DND-41 (cell line): ENCODE results near the gene TBX4.

Source experiments
- ATAC-seq: fragments of 200-7000 bp; cut with Tn5 transposase; 3 replicates; pipeline ENCODE4 v1.9.1; 2021; ENCODE audit warnings: low read depth; ENCODE audit not compliant: insufficient read depth
- DNase-seq: peaks from one replicate; pipeline ENCODE4 v3.0.0-alpha.2; 2020
- H2AFZ ChIP-seq: 2 replicates; pipeline ENCODE4 v1.6.0; 2012; ENCODE audit warnings: low read depth, low read length
- H3K27ac ChIP-seq: 2 replicates; pipeline ENCODE4 v1.5.1; 2012; ENCODE audit warnings: low read length, inconsistent platforms
- H3K27me3 ChIP-seq: fragments of 200-600 bp; sonication (generic); 2 replicates; pipeline ENCODE4 v1.6.0; 2012; ENCODE audit warnings: low read length, mild to moderate bottlenecking, inconsistent platforms; ENCODE audit not compliant: insufficient read depth, poor library complexity
- H3K36me3 ChIP-seq: 2 replicates; pipeline ENCODE4 v1.5.1; 2012; ENCODE audit warnings: low read length, inconsistent platforms; ENCODE audit not compliant: insufficient read depth
- H3K4me1 ChIP-seq: 2 replicates; pipeline ENCODE4 v1.5.1; 2012; ENCODE audit warnings: mild to moderate bottlenecking, low read length; ENCODE audit not compliant: insufficient read depth
- H3K4me2 ChIP-seq: 2 replicates; pipeline ENCODE4 v1.6.0; 2012; ENCODE audit warnings: mild to moderate bottlenecking, moderate library complexity, low read length, inconsistent platforms; ENCODE audit not compliant: insufficient read depth
- H3K4me3 ChIP-seq, 2 experiments: fragments of 200-600 bp in 1 of 2; shearing (Covaris generic) in 1 of 2; 2 replicates each; pipeline ENCODE4 v1.5.1; 2012 to 2016; ENCODE audit warnings: inconsistent platforms in 2 of 2, low read length in 2 of 2, mild to moderate bottlenecking in 2 of 2, low read depth in 1 of 2, moderate library complexity in 1 of 2
- H3K79me2 ChIP-seq: 2 replicates; pipeline ENCODE4 v1.6.0; 2012; ENCODE audit warnings: low read length, inconsistent platforms; ENCODE audit not compliant: insufficient read depth
- H3K9ac ChIP-seq: 2 replicates; pipeline ENCODE4 v1.6.0; 2012; ENCODE audit warnings: low read depth, mild to moderate bottlenecking, inconsistent platforms, low read length, moderate library complexity
- H3K9me3 ChIP-seq: 2 replicates; pipeline ENCODE4 v1.5.1; 2012; ENCODE audit warnings: low read length, moderate library complexity, mild to moderate bottlenecking, inconsistent platforms; ENCODE audit not compliant: insufficient read depth, severe bottlenecking
- H4K20me1 ChIP-seq: 2 replicates; pipeline ENCODE4 v1.6.0; 2012; ENCODE audit warnings: low read length; ENCODE audit not compliant: insufficient read depth
- CTCF ChIP-seq: IDR thresholded peaks from 2 replicates; pipeline ENCODE4 v1.5.1; 2012; ENCODE audit warnings: borderline replicate concordance, low read length, moderate library complexity, mild to moderate bottlenecking; ENCODE audit not compliant: poor library complexity, severe bottlenecking; ENCODE audit errors: extremely low read depth
- EZH2 ChIP-seq: IDR thresholded peaks from 3 replicates; pipeline ENCODE4 v1.6.1; 2012; ENCODE audit warnings: borderline replicate concordance, low read depth, mild to moderate bottlenecking, moderate library complexity, low read length, inconsistent platforms; ENCODE audit not compliant: severe bottlenecking

TBX4 gene

GRCh38 chr17:61465550-61466237 lies 13.5 kb downstream of the TBX4 start:
- Histone ChIP-seq H2AFZ (no peak overlapping the region), H3K9me3 (no peaks in the 10 kb centered on the region), H3K4me2 (no peak overlapping the region), H3K4me1 (no peaks in the 10 kb centered on the region), H3K4me3 (no peak overlapping the region), H3K79me2 (no peaks in the 10 kb centered on the region), H4K20me1 (no peaks in the 10 kb centered on the region), H3K27me3 (peaks cover 36% of the 10 kb centered on the region), H3K36me3 (no peaks in the 10 kb centered on the region), H3K9ac (no peak overlapping the region), H3K27ac (no peak overlapping the region)
- TF ChIP-seq CTCF (no peak), EZH2 (no peak)
- ATAC-seq (no peak), DNase-seq (no peak)

DNA sequence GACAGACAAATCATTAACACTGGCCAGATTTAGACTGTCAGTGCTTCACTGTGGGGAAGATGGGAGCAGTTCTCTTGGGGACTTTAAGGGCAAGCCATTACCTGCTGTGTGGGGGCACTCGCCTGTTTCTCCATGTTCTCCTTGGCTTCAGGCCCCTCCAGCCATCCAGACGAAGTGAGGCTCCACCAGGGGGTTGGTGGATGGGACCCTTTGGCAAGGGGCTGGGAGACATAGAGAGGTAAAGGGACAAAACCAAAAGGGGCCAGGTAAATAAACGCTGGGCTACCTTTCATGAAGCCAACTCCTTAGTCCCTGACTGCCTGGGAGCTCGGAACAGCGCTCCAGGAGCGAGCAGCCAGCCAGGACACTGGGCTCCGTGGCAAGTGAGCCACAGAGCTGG lies 14.0 kb downstream of the TBX4 start:
- H3K4me1 ChIP-seq: no peaks in the 10 kb centered on the region
- no peaks in the 10 kb centered on the region for H3K9me3 ChIP-seq
- no peak overlapping the region for H3K9ac ChIP-seq
- no peak overlapping the region for H3K27ac ChIP-seq
- 0 out of 2 replicates have a peak overlapping the region, but pooled peaks have one; percentile 30 for H2AFZ ChIP-seq
- no peak for TF ChIP-seq CTCF
- TF ChIP-seq EZH2: no peak
- H3K36me3 ChIP-seq: no peaks in the 10 kb centered on the region
- no peaks in the 10 kb centered on the region for H3K79me2 ChIP-seq
- no peaks in the 10 kb centered on the region for H4K20me1 ChIP-seq
- no peak for ATAC-seq
- H3K4me3 ChIP-seq: no peak overlapping the region
- H3K4me2 ChIP-seq: no peak overlapping the region
- DNase-seq: no peak
- H3K27me3 ChIP-seq: peaks cover 30% of the 10 kb centered on the region

- no peaks in the 10 kb centered on the region for H3K4me1 ChIP-seq
- H3K9me3 ChIP-seq: no peaks in the 10 kb centered on the region
- H3K9ac ChIP-seq: no peak overlapping the region
- H4K20me1 ChIP-seq: no peaks in the 10 kb centered on the region
- TF ChIP-seq CTCF (no peak), EZH2 (no peak)
- no peak for DNase-seq
- no peaks in the 10 kb centered on the region for H3K36me3 ChIP-seq
- H3K27me3 ChIP-seq: peaks cover 23% of the 10 kb centered on the region
- no peaks in the 10 kb centered on the region for H3K79me2 ChIP-seq
- no peak for ATAC-seq
- H3K4me2 ChIP-seq: no peak overlapping the region
- no peak overlapping the region for H2AFZ ChIP-seq
- H3K4me3 ChIP-seq: no peak overlapping the region
- H3K27ac ChIP-seq: no peak overlapping the region
Observed at GRCh38 chr17:61467416-61468262, 15.4 kb downstream of the TBX4 start.
